ENCODE measurements around the gene FANCF. TPM values are rescaled to one million over a fixed set of nuclear protein-coding genes. Genes with fewer than 3 reads are reported as not detected.

The FANCF gene
- total and polyA plus RNA-seq, 12 donors = 5.7 to 16.1 (median 9.6) TPM

DNA sequence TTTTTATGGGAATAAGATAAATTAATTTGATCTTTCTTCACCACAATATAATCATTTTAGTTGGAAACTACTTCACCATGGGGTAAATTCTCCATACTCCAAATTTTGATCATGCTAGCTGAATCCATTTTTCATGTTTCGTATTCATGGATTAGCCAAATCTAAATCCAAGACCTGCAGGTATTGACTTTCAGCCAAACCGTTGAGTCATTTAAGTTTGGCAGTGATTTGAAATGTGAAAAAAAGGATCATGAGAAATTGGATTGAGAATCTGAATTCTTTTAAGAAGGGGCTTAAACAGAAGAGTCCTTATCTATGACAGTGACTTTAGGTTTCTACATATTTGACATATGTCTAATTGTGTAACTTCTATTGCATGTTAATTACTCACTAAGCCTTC, 46.1 kb upstream of the FANCF start:
- Histone ChIP-seq H3K4me3 (no peak overlapping the region), H3K36me3 (replicated peaks in 1 of 2) (no peaks in the 10 kb centered on the region), H3K9me3 (replicated peaks in 1 of 3) (no peaks in the 10 kb centered on the region), H3K27ac (no peak overlapping the region), H3K27me3 (no peaks in the 10 kb centered on the region), H3K4me1 (replicated peaks in 1 of 2) (peaks cover 0 to 3% of the 10 kb centered on the region in 2 donors)
- 45 to 53% (median 52%) methylated on average over 2 of the region's 2 CpGs for WGBS, 4 donors
- intact Hi-C loops (cut with DNase I) = no loop called here
- TF ChIP-seq POLR2A (IDR thresholded peaks at IDR 0.05) = no peak
- TF ChIP-seq, protein P1, sequence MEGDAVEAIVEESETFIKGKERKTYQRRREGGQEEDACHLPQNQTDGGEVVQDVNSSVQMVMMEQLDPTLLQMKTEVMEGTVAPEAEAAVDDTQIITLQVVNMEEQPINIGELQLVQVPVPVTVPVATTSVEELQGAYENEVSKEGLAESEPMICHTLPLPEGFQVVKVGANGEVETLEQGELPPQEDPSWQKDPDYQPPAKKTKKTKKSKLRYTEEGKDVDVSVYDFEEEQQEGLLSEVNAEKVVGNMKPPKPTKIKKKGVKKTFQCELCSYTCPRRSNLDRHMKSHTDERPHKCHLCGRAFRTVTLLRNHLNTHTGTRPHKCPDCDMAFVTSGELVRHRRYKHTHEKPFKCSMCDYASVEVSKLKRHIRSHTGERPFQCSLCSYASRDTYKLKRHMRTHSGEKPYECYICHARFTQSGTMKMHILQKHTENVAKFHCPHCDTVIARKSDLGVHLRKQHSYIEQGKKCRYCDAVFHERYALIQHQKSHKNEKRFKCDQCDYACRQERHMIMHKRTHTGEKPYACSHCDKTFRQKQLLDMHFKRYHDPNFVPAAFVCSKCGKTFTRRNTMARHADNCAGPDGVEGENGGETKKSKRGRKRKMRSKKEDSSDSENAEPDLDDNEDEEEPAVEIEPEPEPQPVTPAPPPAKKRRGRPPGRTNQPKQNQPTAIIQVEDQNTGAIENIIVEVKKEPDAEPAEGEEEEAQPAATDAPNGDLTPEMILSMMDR (IDR thresholded peaks at IDR 0.05) = no peak
- no peak for DNase-seq

DNA sequence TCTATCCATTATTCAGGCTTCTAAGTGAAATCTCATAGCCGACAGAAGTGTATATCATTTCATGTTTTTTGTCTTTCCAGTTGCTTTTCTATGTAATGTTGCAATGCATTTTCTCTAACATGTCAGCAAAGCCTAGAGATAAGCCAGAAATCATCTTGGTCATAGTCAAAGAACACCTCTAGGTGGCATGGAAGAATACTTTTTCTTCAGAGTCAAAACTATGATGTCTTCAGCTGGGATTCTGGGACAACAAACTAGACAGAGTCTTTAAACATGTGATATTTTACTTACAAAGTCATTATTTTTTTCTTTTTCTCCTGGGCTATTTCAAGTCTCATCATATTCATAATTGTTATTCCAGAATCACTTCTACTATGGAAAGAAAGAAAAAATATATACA, 45.2 kb upstream of the FANCF start:
- no peak for DNase-seq
- Histone ChIP-seq H3K9me3 (replicated peaks in 1 of 3) (no peaks in the 10 kb centered on the region), H3K27ac (no peak overlapping the region), H3K36me3 (replicated peaks in 1 of 2) (no peaks in the 10 kb centered on the region), H3K27me3 (no peaks in the 10 kb centered on the region), H3K4me3 (no peak overlapping the region), H3K4me1 (replicated peaks in 1 of 2) (peaks cover 3 to 7% of the 10 kb centered on the region in 2 donors)
- TF ChIP-seq, protein P1 (IDR thresholded peaks at IDR 0.05) = no peak
- TF ChIP-seq POLR2A (IDR thresholded peaks at IDR 0.05) = no peak
- intact Hi-C loops (cut with DNase I) = no loop called here
- 71 to 74% (median 73%) methylated on average over 1 of the region's 1 CpG for WGBS, 4 donors

DNA sequence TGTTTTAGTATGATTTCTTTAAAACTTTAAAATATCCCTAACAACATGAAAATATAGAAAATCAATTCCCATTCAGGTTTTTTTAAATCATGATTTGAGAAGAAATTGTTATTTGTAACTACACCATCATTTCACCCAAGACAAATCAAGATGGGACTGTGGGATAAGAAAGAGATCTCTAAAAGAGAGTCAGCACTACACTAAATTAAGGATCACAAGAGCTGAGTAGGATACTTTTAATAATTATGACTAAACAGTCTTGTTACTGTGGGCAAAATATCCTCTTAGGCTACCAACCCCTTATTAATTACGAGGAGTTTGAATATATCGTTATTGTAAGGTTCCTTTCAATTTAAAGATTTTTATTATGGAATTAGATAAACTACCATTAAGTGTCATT, 43.7 kb upstream of the FANCF start:
- TF ChIP-seq POLR2A (IDR thresholded peaks at IDR 0.05) = no peak
- TF ChIP-seq, protein P1 (IDR thresholded peaks at IDR 0.05) = no peak
- no peak for DNase-seq
- Histone ChIP-seq H3K9me3 (replicated peaks in 1 of 3) (no peaks in the 10 kb centered on the region), H3K27me3 (no peaks in the 10 kb centered on the region), H3K27ac (no peak overlapping the region), H3K4me3 (no peak overlapping the region), H3K36me3 (replicated peaks in 1 of 2) (no peaks in the 10 kb centered on the region), H3K4me1 (replicated peaks in 1 of 2) (peaks cover 3 to 7% of the 10 kb centered on the region in 2 donors)
- WGBS, 4 donors = 82 to 87% (median 84%) methylated on average over 2 of the region's 2 CpGs
- intact Hi-C loops (cut with DNase I) = no loop called here

DNA sequence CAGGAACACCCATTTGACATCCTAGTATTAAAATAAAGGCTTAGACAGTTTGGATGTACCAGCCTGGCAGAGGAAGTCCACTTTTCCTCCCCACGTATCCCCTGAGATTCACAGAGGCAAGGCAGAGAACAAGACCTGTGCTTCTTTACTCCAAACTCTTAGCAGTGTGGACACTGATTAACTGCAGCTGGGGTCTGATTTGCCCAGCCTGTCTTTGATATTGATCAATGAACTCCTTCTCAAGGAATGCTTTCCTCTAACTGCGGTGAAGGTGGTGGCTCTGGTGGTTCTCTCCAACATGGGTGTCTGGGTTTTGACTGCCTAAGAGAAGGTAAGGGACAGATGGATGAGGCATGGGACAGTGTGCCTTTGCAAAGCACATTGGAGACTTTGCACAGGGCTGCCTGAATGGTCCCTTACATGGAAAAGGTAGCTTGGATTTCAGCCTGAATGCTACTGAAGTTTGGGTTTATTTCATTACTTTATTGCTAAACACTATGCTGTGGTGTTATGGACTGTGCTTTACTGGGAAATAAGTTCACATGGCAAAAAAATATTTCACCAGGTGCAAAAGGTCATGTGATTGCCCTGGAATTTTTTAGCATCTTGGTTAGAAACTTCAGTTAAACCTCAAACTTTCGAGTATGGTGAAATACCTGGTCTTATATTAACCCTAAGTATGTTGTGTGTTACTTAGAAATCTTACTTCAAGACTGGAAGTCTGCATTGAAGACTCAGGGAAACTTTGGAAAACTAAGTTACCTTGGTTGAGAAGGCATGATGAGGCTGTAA, 42.6 kb upstream of the FANCF start:
- intact Hi-C loops (cut with DNase I) = no loop called here
- Histone ChIP-seq H3K9me3 (replicated peaks in 1 of 3) (no peaks in the 10 kb centered on the region), H3K27me3 (no peaks in the 10 kb centered on the region), H3K4me3 (no peak overlapping the region), H3K36me3 (replicated peaks in 1 of 2) (no peaks in the 10 kb centered on the region), H3K27ac (no peak overlapping the region), H3K4me1 (replicated peaks in 1 of 2) (peaks cover 3 to 7% of the 10 kb centered on the region in 2 donors)
- DNase-seq = no peak
- 52 to 63% (median 57%) methylated on average over 3 of the region's 3 CpGs for WGBS, 4 donors
- TF ChIP-seq, protein P1 (IDR thresholded peaks at IDR 0.05) = no peak
- no peak for TF ChIP-seq POLR2A (IDR thresholded peaks at IDR 0.05)
